ENCODE measurements around the gene BPI.

- TF ChIP-seq POLR2A (IDR thresholded peaks at IDR 0.05; ENCODE audit: borderline replicate concordance, extremely low read depth, insufficient read depth, insufficient read length) (no peak), POLR2AphosphoS5 (IDR thresholded peaks at IDR 0.05; ENCODE audit: low read depth, low read length) (no peak), SRF (IDR thresholded peaks at IDR 0.05; ENCODE audit: low read depth) (no peak)
- TF ChIP-seq, protein P1, sequence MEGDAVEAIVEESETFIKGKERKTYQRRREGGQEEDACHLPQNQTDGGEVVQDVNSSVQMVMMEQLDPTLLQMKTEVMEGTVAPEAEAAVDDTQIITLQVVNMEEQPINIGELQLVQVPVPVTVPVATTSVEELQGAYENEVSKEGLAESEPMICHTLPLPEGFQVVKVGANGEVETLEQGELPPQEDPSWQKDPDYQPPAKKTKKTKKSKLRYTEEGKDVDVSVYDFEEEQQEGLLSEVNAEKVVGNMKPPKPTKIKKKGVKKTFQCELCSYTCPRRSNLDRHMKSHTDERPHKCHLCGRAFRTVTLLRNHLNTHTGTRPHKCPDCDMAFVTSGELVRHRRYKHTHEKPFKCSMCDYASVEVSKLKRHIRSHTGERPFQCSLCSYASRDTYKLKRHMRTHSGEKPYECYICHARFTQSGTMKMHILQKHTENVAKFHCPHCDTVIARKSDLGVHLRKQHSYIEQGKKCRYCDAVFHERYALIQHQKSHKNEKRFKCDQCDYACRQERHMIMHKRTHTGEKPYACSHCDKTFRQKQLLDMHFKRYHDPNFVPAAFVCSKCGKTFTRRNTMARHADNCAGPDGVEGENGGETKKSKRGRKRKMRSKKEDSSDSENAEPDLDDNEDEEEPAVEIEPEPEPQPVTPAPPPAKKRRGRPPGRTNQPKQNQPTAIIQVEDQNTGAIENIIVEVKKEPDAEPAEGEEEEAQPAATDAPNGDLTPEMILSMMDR (IDR thresholded peaks at IDR 0.05 in 2 of 3, conservative IDR thresholded peaks at IDR 0.05 in 1 of 3; ENCODE audit: borderline replicate concordance in 1 of 3, insufficient read depth in 1 of 3, low read depth in 2 of 3, low read length in 2 of 3), result no peak
These were observed 12.4 kb downstream of the BPI start for GRCh38 chr20:38316341-38316740.
